AG20443 (cell line): ENCODE measurements around the gene INSM2.

ENCODE experiments used
- DNase-seq: peaks from one replicate; pipeline ENCODE4 v3.0.0; 2012; ENCODE audit warnings: low spot score, mixed read lengths

The INSM2 gene

GRCh38 chr14:35543006-35543405 lies 9.0 kb downstream of the INSM2 start:
- DNase-seq: no peak

- no peak for DNase-seq
These were observed 15.6 kb downstream of the INSM2 start for GRCh38 chr14:35549551-35549950.

GRCh38 chr14:35551081-35551480 lies 17.1 kb downstream of the INSM2 start:
- DNase-seq: no peak

GRCh38 chr14:35553808-35554207 lies 19.8 kb downstream of the INSM2 start:
- peak; percentile 27 for DNase-seq

- DNase-seq: no peak
These were observed 22.6 kb downstream of the INSM2 start for GRCh38 chr14:35556548-35556947.

- DNase-seq: no peak
These were observed 23.3 kb downstream of the INSM2 start for GRCh38 chr14:35557221-35557747.

GRCh38 chr14:35558680-35559079 lies 24.7 kb downstream of the INSM2 start:
- DNase-seq: no peak

- no peak for DNase-seq
These were observed 32.0 kb downstream of the INSM2 start for GRCh38 chr14:35565871-35566464.

GRCh38 chr14:35571598-35571997 lies 37.6 kb downstream of the INSM2 start:
- no peak for DNase-seq

GRCh38 chr14:35573911-35574310 lies 39.9 kb downstream of the INSM2 start:
- no peak for DNase-seq

- no peak for DNase-seq
These were observed 42.3 kb downstream of the INSM2 start for GRCh38 chr14:35576260-35576659.

GRCh38 chr14:35576856-35577255 lies 42.9 kb downstream of the INSM2 start:
- DNase-seq: no peak

- no peak for DNase-seq
These were observed 44.2 kb downstream of the INSM2 start for GRCh38 chr14:35578135-35578534.

- DNase-seq: no peak
These were observed 44.7 kb downstream of the INSM2 start for GRCh38 chr14:35578639-35579038.
